Common myeloid progenitor, CD34-positive (primary cell): Measurements from ENCODE around the gene RNASEL.
"Not testable (repeated sequence)": the region's sequence is repeated elsewhere in the genome, so short reads cannot be mapped to it uniquely, and the experiment has no call there.

ENCODE experiments used
- CTCF ChIA-PET: fragments of 350-600 bp; sonication (Branson Sonifier 250); formaldehyde crosslinking; loops from one replicate; lab custom pipeline; 2021; ENCODE audit warnings: antibody characterized with exemption; lab: Charles Lee
- POLR2A ChIA-PET: fragments of 350-600 bp; sonication (Branson Sonifier 250); formaldehyde crosslinking; loops from one replicate; lab custom pipeline; 2021; ENCODE audit warnings: antibody characterized with exemption; lab: Charles Lee
- DNase-seq, 3 donors: peaks; one replicate each; pipeline versions ENCODE4 v3.0.0 to v3.0.0-alpha.2; 2013
- H3K27ac ChIP-seq, 2 experiments: 1 replicate in 1 of 2; 2 replicates in 1 of 2; pipeline ENCODE4 v1.7.0; 2013; ENCODE audit warnings: inconsistent platforms in 2 of 2, low read length in 2 of 2, mild to moderate bottlenecking in 2 of 2, low read depth in 1 of 2, moderate library complexity in 1 of 2; ENCODE audit not compliant: severe bottlenecking in 2 of 2, insufficient read depth in 1 of 2, poor library complexity in 1 of 2
- H3K27me3 ChIP-seq, 5 experiments: replicated peaks in 2 of 5; 1 replicate in 3 of 5; 2 replicates in 2 of 5; pipeline versions ENCODE4 v1.6.1 to v1.7.0; 2013; ENCODE audit warnings: low read length in 4 of 5, mild to moderate bottlenecking in 2 of 5, moderate library complexity in 2 of 5, inconsistent platforms in 1 of 5; ENCODE audit not compliant: insufficient read depth in 5 of 5, control insufficient read depth in 4 of 5
- H3K36me3 ChIP-seq, 4 experiments: 1 replicate in 2 of 4; 2 replicates in 2 of 4; pipeline versions ENCODE4 v1.6.1 to v1.7.0; 2013; ENCODE audit warnings: low read length in 3 of 4, control low read depth in 1 of 4, mild to moderate bottlenecking in 1 of 4; ENCODE audit not compliant: control insufficient read depth in 4 of 4, insufficient read depth in 4 of 4
- H3K4me1 ChIP-seq, 4 experiments: 1 replicate in 3 of 4; 2 replicates in 1 of 4; pipeline versions ENCODE4 v1.6.1 to v1.7.1; 2013; ENCODE audit warnings: low read length in 3 of 4, mild to moderate bottlenecking in 3 of 4, control low read depth in 1 of 4, inconsistent platforms in 1 of 4, moderate library complexity in 1 of 4; ENCODE audit not compliant: control insufficient read depth in 4 of 4, insufficient read depth in 4 of 4; ENCODE audit errors: control extremely low read depth in 1 of 4
- H3K4me3 ChIP-seq, 7 experiments: 1 replicate in 4 of 7; 2 replicates in 3 of 7; pipeline versions ENCODE4 v1.5.1 to v1.7.0; 2013; ENCODE audit warnings: mild to moderate bottlenecking in 7 of 7, low read length in 6 of 7, moderate library complexity in 6 of 7, inconsistent platforms in 2 of 7, low read depth in 2 of 7, control low read depth in 1 of 7; ENCODE audit not compliant: insufficient read depth in 4 of 7, control insufficient read depth in 1 of 7; ENCODE audit errors: extremely low read depth in 1 of 7
- H3K9me3 ChIP-seq, 5 experiments: 1 replicate in 4 of 5; 2 replicates in 1 of 5; pipeline versions ENCODE4 v1.6.1 to v1.7.1; 2013; ENCODE audit warnings: low read length in 4 of 5, mild to moderate bottlenecking in 2 of 5, inconsistent platforms in 1 of 5, low read depth in 1 of 5, moderate library complexity in 1 of 5; ENCODE audit not compliant: control insufficient read depth in 4 of 5, insufficient read depth in 2 of 5; ENCODE audit errors: control extremely low read depth in 1 of 5
- WGBS: methylation state at CpG from one replicate; pipeline ENCODE4 v1.1.5; 2013; ENCODE audit not compliant: insufficient coverage; 5-methylcytosine and 5-hydroxymethylcytosine counted together

Gene RNASEL

DNA sequence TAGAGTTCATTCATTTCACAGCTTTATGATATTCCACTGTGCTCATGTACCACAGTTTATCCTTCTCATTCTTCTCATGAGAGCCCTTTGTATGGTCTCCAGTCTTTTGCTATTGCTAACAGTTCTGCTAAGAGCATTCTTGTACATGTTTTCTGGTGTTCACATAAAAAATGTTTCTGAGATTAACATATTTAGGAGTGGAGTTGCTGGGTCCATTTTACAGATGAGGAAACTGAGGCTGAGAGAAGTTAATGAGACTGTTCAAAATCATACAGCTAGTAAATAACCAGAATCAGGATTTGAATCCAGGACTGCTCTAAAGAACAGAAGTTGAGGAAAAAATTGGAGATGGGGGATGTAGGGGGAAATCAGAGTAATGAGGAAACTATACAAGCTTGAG is 44.0 kb upstream of the RNASEL start:
- no peak for DNase-seq
- peaks cover 0 to 18% (median 9%) of the 10 kb centered on the region in 4 experiments for H3K4me1 ChIP-seq
- CTCF ChIA-PET = no interaction called here
- H3K36me3 ChIP-seq = no peaks in the 10 kb centered on the region
- no peaks in the 10 kb centered on the region for H3K27me3 ChIP-seq
- no peak overlapping the region for H3K27ac ChIP-seq
- no peaks in the 10 kb centered on the region for H3K9me3 ChIP-seq
- no peak overlapping the region for H3K4me3 ChIP-seq
- POLR2A ChIA-PET = no interaction called here

DNA sequence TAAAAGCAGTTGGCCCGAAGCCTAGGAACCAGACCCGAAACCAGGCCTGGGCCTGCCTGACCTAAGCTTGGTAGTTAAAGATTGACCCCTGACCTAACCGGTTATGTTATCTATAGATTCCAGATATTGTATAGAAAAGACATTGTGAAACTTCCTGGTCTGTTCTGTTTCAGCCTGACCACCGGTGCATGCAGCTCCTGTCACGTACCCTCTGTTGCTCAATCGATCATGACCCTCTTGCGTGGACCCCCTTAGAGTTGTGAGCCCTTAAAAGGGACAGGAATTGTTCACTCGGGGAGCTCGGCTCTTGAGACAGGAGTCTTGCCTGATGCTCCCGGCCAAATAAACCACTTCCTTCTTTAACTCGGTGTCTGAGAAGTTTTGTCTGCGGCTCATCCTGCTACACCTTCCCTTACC is 43.4 kb upstream of the RNASEL start:
- H3K36me3 ChIP-seq, POLR2A ChIA-PET, CTCF ChIA-PET: not testable (repeated sequence)

DNA sequence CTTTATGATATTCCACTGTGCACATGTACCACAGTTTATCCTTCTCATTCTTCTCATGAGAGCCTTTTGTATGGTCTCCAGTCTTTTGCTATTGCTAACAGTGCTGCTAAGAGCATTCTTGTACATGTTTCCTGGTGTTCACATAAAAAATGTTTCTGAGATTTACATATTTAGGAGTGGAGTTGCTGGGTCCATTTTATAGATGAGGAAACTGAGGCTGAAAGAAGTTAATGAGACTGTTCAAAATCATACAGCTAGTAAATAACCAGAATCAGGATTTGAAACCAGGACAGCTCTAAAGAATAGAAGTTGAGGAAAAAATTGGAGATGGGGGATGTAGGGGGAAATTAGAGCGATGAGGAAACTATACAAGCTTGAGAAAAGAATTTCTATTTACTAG is 42.9 kb upstream of the RNASEL start:
- Histone ChIP-seq H3K27me3 (no peaks in the 10 kb centered on the region), H3K27ac (no peak overlapping the region), H3K4me3 (no peak overlapping the region), H3K36me3 (no peaks in the 10 kb centered on the region), H3K9me3 (no peaks in the 10 kb centered on the region), H3K4me1 (peaks cover 0 to 18% (median 9%) of the 10 kb centered on the region in 4 experiments)
- no CpG with 5 or more reads among the region's 1 CpG for WGBS
- ChIA-PET CTCF (no interaction called here), POLR2A (no interaction called here)
- no peak for DNase-seq

More for the DNA sequence above, 43.4 kb upstream of the RNASEL start:
- not testable (repeated sequence) for H3K27ac ChIP-seq, H3K4me3 ChIP-seq, H3K9me3 ChIP-seq, H3K27me3 ChIP-seq
- 41% methylated on average over 8 of the region's 12 CpGs for WGBS
- H3K4me1 ChIP-seq = peaks cover 0 to 18% (median 9%) of the 10 kb centered on the region in 4 experiments
- peak in 1 of 3 donors; percentile 20 for DNase-seq

DNA sequence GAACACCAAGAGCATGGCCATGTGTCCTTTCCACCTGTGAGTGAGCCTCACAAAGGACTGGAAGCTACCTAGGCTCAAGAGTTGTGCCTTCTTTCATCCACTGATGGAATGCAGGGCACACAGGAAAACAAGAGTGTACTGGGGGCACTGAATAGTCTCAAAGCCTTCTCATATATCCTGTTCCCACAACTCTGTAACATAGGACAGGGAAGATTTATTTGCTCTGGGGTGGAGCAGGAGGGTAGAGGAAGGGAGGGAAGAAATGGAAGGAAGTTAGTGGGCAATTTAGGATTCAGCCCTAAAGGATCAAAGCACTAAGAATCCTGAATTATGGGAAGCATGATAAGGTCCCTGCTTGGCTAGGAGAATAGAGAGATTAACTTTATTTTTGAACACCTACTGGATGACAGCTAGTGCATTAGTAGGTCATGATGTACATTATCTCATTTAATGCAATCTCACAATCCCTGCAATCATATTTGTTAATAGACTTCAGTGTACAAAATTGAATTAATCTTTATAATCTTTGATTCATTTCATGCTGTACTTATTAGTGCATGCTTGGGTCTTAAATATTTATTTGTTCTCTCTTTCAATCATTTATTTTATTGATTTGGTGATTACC is 42.1 kb upstream of the RNASEL start:
- no peak overlapping the region for H3K4me3 ChIP-seq
- H3K27ac ChIP-seq = no peak overlapping the region
- no peak for DNase-seq
- no peaks in the 10 kb centered on the region for H3K36me3 ChIP-seq
- CTCF ChIA-PET = interaction anchor here (0.6 to 1.2 kb wide), 2 partner anchors 47 to 165 kb away, joined by 3 read pairs; no protein-coding TSS in a partner anchor
- POLR2A ChIA-PET = no interaction called here
- H3K9me3 ChIP-seq = no peaks in the 10 kb centered on the region
- H3K4me1 ChIP-seq = peaks cover 0 to 18% (median 9%) of the 10 kb centered on the region in 4 experiments
- no peaks in the 10 kb centered on the region for H3K27me3 ChIP-seq

DNA sequence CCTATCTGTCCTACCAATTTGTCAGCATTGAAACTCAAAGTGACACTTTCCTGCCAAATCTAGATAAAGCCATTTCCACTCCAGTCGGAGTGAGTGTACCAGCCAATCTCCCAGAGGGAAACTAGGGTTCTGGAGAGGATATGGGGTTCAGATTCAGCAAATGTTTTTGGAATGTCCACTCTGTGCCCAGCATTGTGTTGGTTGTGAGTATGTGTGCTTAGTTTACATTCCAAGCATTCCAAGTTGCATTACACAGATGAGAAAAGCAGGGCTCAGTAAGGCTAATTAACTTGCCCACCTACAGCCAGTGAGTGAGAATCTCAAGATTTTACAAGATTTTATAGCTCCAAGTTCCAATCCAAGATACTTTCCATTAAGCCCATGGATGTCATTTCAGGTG is 41.5 kb upstream of the RNASEL start:
- no CpG with 5 or more reads among the region's 1 CpG for WGBS
- H3K4me3 ChIP-seq = no peak overlapping the region
- H3K4me1 ChIP-seq = peaks cover 0 to 22% (median 10%) of the 10 kb centered on the region in 4 experiments
- H3K27ac ChIP-seq = no peak overlapping the region
- no peak for DNase-seq
- H3K27me3 ChIP-seq = no peaks in the 10 kb centered on the region
- POLR2A ChIA-PET = interaction anchor here (1.2 to 1.9 kb wide), 2 partner anchors 14 to 16 kb away, joined by 3 to 9 read pairs; no protein-coding TSS in a partner anchor
- H3K9me3 ChIP-seq = no peaks in the 10 kb centered on the region
- H3K36me3 ChIP-seq = no peaks in the 10 kb centered on the region
- CTCF ChIA-PET = interaction anchor here (0.6 to 2.4 kb wide), 4 partner anchors 14 to 166 kb away, joined by 3 to 12 read pairs (median 3); no protein-coding TSS in a partner anchor

DNA sequence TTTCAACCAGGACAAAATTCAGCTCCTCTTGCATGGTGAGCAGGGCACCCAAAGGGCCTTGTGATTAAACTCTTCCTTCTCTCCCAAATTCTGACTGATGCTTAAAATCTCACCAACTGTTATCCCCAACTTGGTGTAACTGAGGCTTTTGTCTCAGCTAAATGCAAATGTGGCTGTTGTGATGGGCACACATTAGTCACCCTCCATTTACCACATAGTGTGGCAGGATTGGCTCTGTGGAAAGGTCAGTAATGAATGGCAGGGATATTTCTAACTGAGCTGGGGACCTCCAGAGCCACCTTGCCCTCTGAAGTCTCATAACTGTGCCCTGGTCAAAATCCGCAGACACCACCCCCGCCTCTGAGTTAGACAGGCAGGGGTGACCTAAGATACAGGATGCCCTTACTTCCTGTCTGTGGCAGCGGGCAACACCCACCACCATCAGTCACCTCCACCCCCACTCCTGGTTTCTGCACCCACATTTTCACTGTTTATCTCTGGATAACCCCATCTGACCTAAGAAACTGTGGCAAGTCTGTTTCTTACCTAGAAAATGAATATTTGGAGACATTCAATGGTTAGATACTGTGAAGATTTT is 40.5 kb upstream of the RNASEL start:
- H3K36me3 ChIP-seq = no peaks in the 10 kb centered on the region
- peak overlapping the region in 1 of 7 experiments; percentile 7 for H3K4me3 ChIP-seq
- peak in 2 of 3 donors; percentile 29 to 48 for DNase-seq
- H3K27me3 ChIP-seq = no peaks in the 10 kb centered on the region
- H3K4me1 ChIP-seq = peaks cover 0 to 24% (median 11%) of the 10 kb centered on the region in 4 experiments
- no peaks in the 10 kb centered on the region for H3K9me3 ChIP-seq
- ChIA-PET CTCF (interaction anchor here (0.7 to 2.4 kb wide), 8 partner anchors 9 to 167 kb away, joined by 3 to 12 read pairs (median 3); no protein-coding TSS in a partner anchor), POLR2A (interaction anchor here (1.2 to 1.9 kb wide), 2 partner anchors 13 to 15 kb away, joined by 3 to 9 read pairs; no protein-coding TSS in a partner anchor)
- no peak overlapping the region for H3K27ac ChIP-seq
- 31% methylated on average over 3 of the region's 3 CpGs for WGBS

DNA sequence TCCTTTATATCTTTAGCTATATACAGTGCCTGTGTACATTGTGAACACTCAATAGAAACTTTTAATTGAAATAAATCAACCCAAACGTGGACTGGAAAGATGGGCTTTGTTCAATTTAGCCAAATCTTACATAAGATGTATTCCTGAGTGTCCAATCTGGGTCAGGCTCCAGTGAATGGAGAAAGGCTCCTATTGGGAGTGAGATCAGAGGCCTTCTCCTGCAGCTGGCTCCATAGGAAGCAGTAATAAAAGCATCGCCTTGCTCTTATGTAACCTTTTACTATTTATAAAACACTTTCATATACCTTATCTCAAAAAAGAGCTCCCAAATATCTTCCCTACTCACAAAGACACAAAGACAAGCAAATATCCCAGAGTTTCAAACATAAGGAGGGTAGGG is 40.0 kb upstream of the RNASEL start:
- 80% methylated on average over 1 of the region's 2 CpGs for WGBS
- H3K4me3 ChIP-seq = no peak overlapping the region
- H3K27me3 ChIP-seq = no peaks in the 10 kb centered on the region
- ChIA-PET POLR2A (interaction anchor here (1.2 to 1.9 kb wide), 2 partner anchors 13 to 15 kb away, joined by 3 to 9 read pairs; no protein-coding TSS in a partner anchor), CTCF (interaction anchor here (0.7 to 2.4 kb wide), 7 partner anchors 9 to 154 kb away, joined by 3 to 12 read pairs (median 4); no protein-coding TSS in a partner anchor)
- DNase-seq = no peak
- peaks cover 0 to 27% (median 12%) of the 10 kb centered on the region in 4 experiments for H3K4me1 ChIP-seq
- H3K36me3 ChIP-seq = no peaks in the 10 kb centered on the region
- H3K27ac ChIP-seq = no peak overlapping the region
- H3K9me3 ChIP-seq = no peaks in the 10 kb centered on the region
